Endothelial cell of umbilical vein (primary cell): Measurements from ENCODE around the gene CCDC107. TPM values are rescaled to one million over a fixed set of nuclear protein-coding genes. Genes with fewer than 3 reads are reported as not detected.

ENCODE experiments used
- BruUV-seq: library from RNA; stranded (reverse); fragments of 400-500 nt; replicated peaks from 2 replicates; lab custom pipeline; 2021; lab: Mats Ljungman, UMichigan
- CTCF ChIA-PET: fragments of 300-600, 350-600 bp; sonication (Branson Sonifier 250); formaldehyde crosslinking; loops from one replicate; lab custom pipeline; 2021; ENCODE audit warnings: antibody characterized with exemption, inconsistent platforms; lab: Charles Lee
- POLR2A ChIA-PET: fragments of 300-600, 350-600 bp; sonication (Branson Sonifier 250); formaldehyde crosslinking; loops from one replicate; lab custom pipeline; 2021; ENCODE audit warnings: antibody characterized with exemption, inconsistent platforms; lab: Charles Lee
- DNase-seq: peaks from one replicate; pipeline ENCODE4 v3.0.0-alpha.2; 2011; ENCODE audit warnings: low read depth, low spot score
- FAIRE-seq: peaks from 2 replicates; lab custom pipeline; 2011; peaks lifted over from hg19 to GRCh38; lab: Jason Lieb, UNC
- H2AFZ ChIP-seq: 2 replicates; pipeline ENCODE4 v1.6.0; 2012; ENCODE audit warnings: low read depth, low read length, control low read depth, inconsistent platforms
- H3K27ac ChIP-seq: 2 replicates; pipeline ENCODE4 v1.5.1; 2011; ENCODE audit warnings: low read depth, mild to moderate bottlenecking, control low read depth, low read length, moderate library complexity; ENCODE audit not compliant: insufficient read depth
- H3K27me3 ChIP-seq, 2 experiments: 2 replicates each; pipeline versions ENCODE4 v1.6.0 to v1.6.1; 2011; ENCODE audit warnings: low read length in 2 of 2, mixed read lengths in 1 of 2; ENCODE audit not compliant: control insufficient read depth in 2 of 2, insufficient read depth in 2 of 2
- H3K36me3 ChIP-seq, 2 experiments: 2 replicates in 1 of 2; 3 replicates in 1 of 2; pipeline ENCODE4 v1.5.1; 2011; ENCODE audit warnings: low read length in 2 of 2, mild to moderate bottlenecking in 1 of 2, moderate library complexity in 1 of 2; ENCODE audit not compliant: control insufficient read depth in 2 of 2, insufficient read depth in 2 of 2; ENCODE audit errors: extremely low read depth in 1 of 2
- H3K4me1 ChIP-seq: 3 replicates; pipeline ENCODE4 v1.5.1; 2011; ENCODE audit warnings: mild to moderate bottlenecking, low read length; ENCODE audit not compliant: control insufficient read depth, insufficient read depth; ENCODE audit errors: extremely low read depth
- H3K4me2 ChIP-seq: 2 replicates; pipeline ENCODE4 v1.6.1; 2011; ENCODE audit warnings: low read length, control low read depth, mixed read lengths; ENCODE audit not compliant: insufficient read depth
- H3K4me3 ChIP-seq, 3 experiments: fragments of 200-600 bp in 1 of 3; sonication (generic), shearing (Covaris generic) in 1 of 3; replicated peaks in 1 of 3; 2 replicates each; pipeline ENCODE4 v1.5.1; 2011 to 2016; ENCODE audit warnings: control low read depth in 3 of 3, low read length in 3 of 3, mild to moderate bottlenecking in 2 of 3, inconsistent platforms in 1 of 3, low read depth in 1 of 3, moderate library complexity in 1 of 3; ENCODE audit not compliant: insufficient read depth in 1 of 3
- H3K79me2 ChIP-seq: 2 replicates; pipeline ENCODE4 v1.6.0; 2012; ENCODE audit warnings: low read length, inconsistent platforms; ENCODE audit not compliant: control insufficient read depth, insufficient read depth
- H3K9ac ChIP-seq: replicated peaks from 2 replicates; pipeline ENCODE3; 2011; ENCODE audit warnings: low read length, control low read depth; ENCODE audit not compliant: insufficient read depth; ENCODE audit errors: extremely low read depth
- H3K9me1 ChIP-seq: replicated peaks from 3 replicates; pipeline ENCODE4 v1.6.0; 2011; ENCODE audit warnings: mild to moderate bottlenecking, low read length; ENCODE audit not compliant: control insufficient read depth, insufficient read depth; ENCODE audit errors: extremely low read depth
- H3K9me3 ChIP-seq: replicated peaks from 2 replicates; pipeline ENCODE4 v1.5.1; 2012; ENCODE audit warnings: low read length, inconsistent platforms; ENCODE audit not compliant: control insufficient read depth, insufficient read depth
- H4K20me1 ChIP-seq: replicated peaks from 2 replicates; pipeline ENCODE3; 2011; ENCODE audit warnings: mild to moderate bottlenecking, low read length; ENCODE audit not compliant: control insufficient read depth, insufficient read depth; ENCODE audit errors: extremely low read depth
- CTCF ChIP-seq, 2 donors: IDR thresholded peaks; 1 replicate in 1 of 2; 2 replicates in 1 of 2; pipeline ENCODE4 v1.5.1; 2011; ENCODE audit warnings: low read length in 2 of 2, mild to moderate bottlenecking in 2 of 2, moderate library complexity in 2 of 2, control low read depth in 1 of 2, inconsistent platforms in 1 of 2, low read depth in 1 of 2; ENCODE audit not compliant: insufficient read depth in 1 of 2; ENCODE audit errors: extremely low read depth in 1 of 2
- EZH2 ChIP-seq: IDR thresholded peaks from 2 replicates; pipeline ENCODE4 v1.6.1; 2012; ENCODE audit warnings: borderline replicate concordance, low read depth, mild to moderate bottlenecking, moderate library complexity, low read length, inconsistent platforms; ENCODE audit not compliant: severe bottlenecking
- FOS ChIP-seq: IDR thresholded peaks from 2 replicates; pipeline ENCODE4 v1.6.1; 2011; ENCODE audit warnings: mild to moderate bottlenecking, low read length, moderate library complexity, borderline replicate concordance; ENCODE audit not compliant: insufficient read depth
- GATA2 ChIP-seq: IDR thresholded peaks from 2 replicates; pipeline ENCODE4 v1.7.0; 2011; ENCODE audit warnings: low read depth, mild to moderate bottlenecking, moderate library complexity, mixed read lengths, low read length; ENCODE audit not compliant: insufficient read length, insufficient read depth
- JUN ChIP-seq: IDR thresholded peaks from 2 replicates; pipeline ENCODE4 v1.6.1; 2011; ENCODE audit warnings: borderline replicate concordance, low read depth; ENCODE audit not compliant: insufficient read length, insufficient read depth
- MAX ChIP-seq: IDR thresholded peaks from 2 replicates; pipeline ENCODE4 v1.6.1; 2011; ENCODE audit not compliant: insufficient read depth, insufficient read length
- MYC ChIP-seq: IDR thresholded peaks from one replicate; pipeline ENCODE4 v1.6.1; 2011; ENCODE audit warnings: mild to moderate bottlenecking, low read depth, low read length
- POLR2A ChIP-seq: IDR thresholded peaks from 2 replicates; pipeline ENCODE4 v1.6.1; 2012; ENCODE audit warnings: low read depth, mild to moderate bottlenecking, control low read depth, low read length
- POLR2AphosphoS5 ChIP-seq: IDR thresholded peaks from 2 replicates; pipeline ENCODE4 v1.6.1; 2012; ENCODE audit warnings: low read depth, mild to moderate bottlenecking, control low read depth, low read length, moderate library complexity; ENCODE audit not compliant: insufficient read depth
- dilution Hi-C: fragments of 300-500 bp; cut with MboI; formaldehyde crosslinking; loops from one replicate; pipeline ENCODE4 v1.15.0; 2019; ENCODE audit warnings: low sequenced_read_pairs; ENCODE audit not compliant: extremely low pct_ligation_motif_present
- intact Hi-C: fragments of 100-400 bp; cut with micrococcal nuclease; formaldehyde crosslinking; loops from one replicate; pipeline ENCODE4 v1.10.0; 2022
- polyA plus RNA-seq, 4 experiments: library from polyadenylated mRNA; depleted of rRNA in 3 of 4; stranded (reverse) in 3 of 4; unstranded in 1 of 4; fragments of >200 nt; gene quantifications; 2 replicates each; pipeline versions ENCODE4 v1.2.1 to v1.2.3, GENCODE V29; 2011 to 2012; ENCODE audit warnings: missing spikeins in 1 of 4
- total RNA-seq: library from RNA; stranded (reverse); gene quantifications from 2 replicates; pipeline ENCODE4 v1.2.3, GENCODE V29; 2021

Gene CCDC107
- total and polyA plus RNA-seq, 2 donors (not counting 3 experiments of a cell fraction or from before 2014, with no cell fraction given) = 13.2 to 16.0 TPM

GRCh38 chr9:35679766-35680330, 21.8 kb downstream of the CCDC107 start:
- peaks cover 0 to 4% of the 10 kb centered on the region in 2 experiments for H3K27me3 ChIP-seq
- POLR2A ChIA-PET = interaction anchor here (0.6 to 1.1 kb wide), 2 partner anchors 11 to 62 kb away, joined by 3 to 4 read pairs; no protein-coding TSS in a partner anchor
- no peak overlapping the region for H3K27ac ChIP-seq
- peaks cover 5% of the 10 kb centered on the region for H3K4me1 ChIP-seq
- CTCF ChIA-PET = interaction anchor here (0.7 to 1.8 kb wide), 5 partner anchors 9 to 76 kb away, joined by 3 to 9 read pairs (median 3); partner anchors contain the start of genes ARHGEF39, CREB3 and TLN1
- no TSS peak for BruUV-seq
- TF ChIP-seq EZH2 = no peak
- no peak for TF ChIP-seq GATA2
- no peak for TF ChIP-seq FOS
- TF ChIP-seq JUN = no peak
- TF ChIP-seq MAX = no peak
- TF ChIP-seq POLR2AphosphoS5 = no peak
- TF ChIP-seq CTCF (IDR thresholded peaks at IDR 0.05; ENCODE audit: extremely low read depth in 1 of 2, insufficient read depth in 1 of 2, low read depth in 1 of 2, low read length in 2 of 2) = no peak
- no peak for TF ChIP-seq POLR2A
- no peak for TF ChIP-seq MYC
- H3K4me3 ChIP-seq = no peak overlapping the region
- no peaks in the 10 kb centered on the region for H3K79me2 ChIP-seq
- no peaks in the 10 kb centered on the region for H3K9me3 ChIP-seq
- no peak overlapping the region for H3K9ac ChIP-seq
- H3K36me3 ChIP-seq = peaks cover 3 to 16% of the 10 kb centered on the region in 2 experiments
- DNase-seq = no peak
- no peak for FAIRE-seq
- no peaks in the 10 kb centered on the region for H3K9me1 ChIP-seq
- no peak overlapping the region for H3K4me2 ChIP-seq
- no peaks in the 10 kb centered on the region for H4K20me1 ChIP-seq
- H2AFZ ChIP-seq = no peak overlapping the region
- dilution Hi-C loops (no loop called here), intact Hi-C loops (no loop called here)
